Neuronal stem cell (in vitro differentiated cells): ENCODE data around the gene HDDC3.

ENCODE experiments used
- DNase-seq: peaks from one replicate; pipeline ENCODE4 v3.0.0-alpha.2; 2013; ENCODE audit warnings: low spot score
- H2AFZ ChIP-seq: one replicate; pipeline ENCODE4 v1.6.1; 2013; ENCODE audit warnings: mild to moderate bottlenecking, low read length, inconsistent platforms
- H2AK5ac ChIP-seq: 2 replicates; pipeline ENCODE4 v1.6.1; 2013; ENCODE audit warnings: low read depth, mild to moderate bottlenecking, inconsistent platforms, low read length, moderate library complexity, mixed read lengths
- H2BK120ac ChIP-seq: 2 replicates; pipeline ENCODE4 v1.6.1; 2013; ENCODE audit warnings: low read depth, mild to moderate bottlenecking, inconsistent platforms, low read length, moderate library complexity, mixed read lengths
- H2BK12ac ChIP-seq: one replicate; pipeline ENCODE4 v1.6.1; 2013; ENCODE audit warnings: low read length, inconsistent platforms
- H2BK15ac ChIP-seq: 2 replicates; pipeline ENCODE4 v1.6.1; 2013; ENCODE audit warnings: mild to moderate bottlenecking, low read length, inconsistent platforms, mixed read lengths
- H2BK5ac ChIP-seq: one replicate; pipeline ENCODE4 v1.6.1; 2013; ENCODE audit warnings: inconsistent platforms, mild to moderate bottlenecking, low read length, moderate library complexity
- H3K14ac ChIP-seq: one replicate; pipeline ENCODE4 v1.6.1; 2013; ENCODE audit warnings: low read length, inconsistent platforms
- H3K18ac ChIP-seq: 2 replicates; pipeline ENCODE4 v1.6.1; 2013; ENCODE audit warnings: low read length, inconsistent platforms
- H3K23ac ChIP-seq: 2 replicates; pipeline ENCODE4 v1.6.1; 2013; ENCODE audit warnings: low read depth, mild to moderate bottlenecking, mixed read lengths, low read length, inconsistent platforms; ENCODE audit not compliant: poor library complexity
- H3K27ac ChIP-seq: replicated peaks from 3 replicates; pipeline ENCODE4 v1.5.1; 2013; ENCODE audit warnings: low read length, inconsistent platforms
- H3K27me3 ChIP-seq, 3 experiments: 2 replicates each; pipeline ENCODE4 v1.6.1; 2013; ENCODE audit warnings: low read length in 3 of 3, mild to moderate bottlenecking in 2 of 3, inconsistent platforms in 1 of 3, low read depth in 1 of 3, mixed read lengths in 1 of 3, moderate library complexity in 1 of 3; ENCODE audit not compliant: control insufficient read depth in 3 of 3, insufficient read depth in 3 of 3
- H3K36me3 ChIP-seq, 2 donors: replicated peaks in 1 of 2; 2 replicates each; pipeline ENCODE4 v1.6.1; 2013; ENCODE audit warnings: low read length in 2 of 2; ENCODE audit not compliant: control insufficient read depth in 2 of 2, insufficient read depth in 2 of 2
- H3K4ac ChIP-seq: 2 replicates; pipeline ENCODE4 v1.6.1; 2013; ENCODE audit warnings: inconsistent platforms, mild to moderate bottlenecking, low read length, moderate library complexity
- H3K4me1 ChIP-seq, 2 donors: 1 replicate in 1 of 2; 2 replicates in 1 of 2; pipeline ENCODE4 v1.6.1; 2013; ENCODE audit warnings: low read length in 2 of 2, low read depth in 1 of 2; ENCODE audit not compliant: control insufficient read depth in 2 of 2, insufficient read depth in 1 of 2
- H3K4me2 ChIP-seq: one replicate; pipeline ENCODE4 v1.6.1; 2013; ENCODE audit warnings: mild to moderate bottlenecking, low read length, inconsistent platforms; ENCODE audit not compliant: insufficient read depth, poor library complexity, severe bottlenecking
- H3K4me3 ChIP-seq, 2 donors: 2 replicates each; pipeline ENCODE4 v1.5.1; 2013; ENCODE audit warnings: low read length in 2 of 2, mild to moderate bottlenecking in 2 of 2, inconsistent platforms in 1 of 2, moderate library complexity in 1 of 2
- H3K79me1 ChIP-seq: one replicate; pipeline ENCODE4 v1.6.1; 2013; ENCODE audit warnings: low read depth, mild to moderate bottlenecking, inconsistent platforms, low read length, moderate library complexity
- H3K9ac ChIP-seq: one replicate; pipeline ENCODE4 v1.6.1; 2013; ENCODE audit warnings: mild to moderate bottlenecking, low read depth, low read length, inconsistent platforms; ENCODE audit not compliant: poor library complexity
- H3K9me3 ChIP-seq, 2 donors: replicated peaks in 1 of 2; 2 replicates each; pipeline versions ENCODE3 to v1.6.1; 2013; ENCODE audit warnings: low read length in 2 of 2, mild to moderate bottlenecking in 2 of 2, inconsistent platforms in 1 of 2, low read depth in 1 of 2, mixed read lengths in 1 of 2, moderate library complexity in 1 of 2; ENCODE audit not compliant: control insufficient read depth in 2 of 2, insufficient read depth in 1 of 2
- H4K8ac ChIP-seq: one replicate; pipeline ENCODE4 v1.6.1; 2013; ENCODE audit warnings: low read depth, mild to moderate bottlenecking, inconsistent platforms, low read length, moderate library complexity
- H4K91ac ChIP-seq: one replicate; pipeline ENCODE4 v1.6.1; 2013; ENCODE audit warnings: low read length, low read depth, mild to moderate bottlenecking, inconsistent platforms; ENCODE audit not compliant: poor library complexity
- WGBS, 2 donors: extraction: QIAGEN DNeasy Blood & Tissue Kit; methylation state at CpG; one replicate each; pipeline ENCODE4 v1.1.7; 2013; ENCODE audit warnings: missing lambda C conversion rate in 2 of 2, mixed read lengths in 1 of 2; ENCODE audit not compliant: insufficient read length in 2 of 2, insufficient replicate concordance in 1 of 2; ENCODE audit errors: extremely low coverage in 2 of 2; 5-methylcytosine and 5-hydroxymethylcytosine counted together

The HDDC3 gene

DNA sequence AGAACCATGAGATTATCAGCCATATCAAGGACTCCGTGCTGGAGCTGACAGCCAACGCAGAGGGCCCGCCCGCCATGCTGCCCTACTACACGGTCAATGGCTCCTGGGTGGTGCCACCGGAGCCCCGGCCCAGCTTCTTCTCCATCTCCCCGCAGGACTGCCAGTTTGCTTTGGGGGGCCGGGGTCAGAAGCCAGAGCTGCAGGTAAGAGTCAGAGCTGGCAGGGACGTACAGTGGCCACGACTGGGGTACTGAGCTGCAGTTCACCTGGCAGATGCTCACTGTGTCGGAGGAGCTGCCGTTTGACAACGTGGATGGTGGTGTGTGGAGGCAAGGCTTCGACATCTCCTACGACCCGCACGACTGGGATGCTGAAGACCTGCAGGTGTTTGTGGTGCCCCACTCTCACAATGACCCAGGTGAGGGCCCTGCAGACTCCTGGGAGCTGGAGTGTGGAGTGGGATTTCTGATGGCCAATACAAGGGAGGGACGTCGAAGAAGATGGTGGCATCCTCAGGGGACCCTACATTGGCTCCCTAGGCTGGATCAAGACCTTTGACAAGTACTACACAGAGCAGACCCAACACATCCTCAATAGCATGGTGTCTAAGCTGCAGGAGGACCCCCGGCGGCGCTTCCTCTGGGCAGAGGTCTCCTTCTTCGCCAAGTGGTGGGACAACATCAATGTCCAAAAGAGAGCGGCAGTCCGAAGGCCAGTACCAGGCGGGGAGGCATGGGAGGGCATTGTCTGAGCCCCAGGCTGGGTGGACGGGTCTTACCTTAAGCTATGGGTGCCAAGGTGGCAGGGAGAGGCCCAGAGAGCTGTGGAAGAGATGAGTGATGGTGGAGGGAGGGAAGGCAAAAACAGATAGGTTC, 26.8 kb downstream of the HDDC3 start:
- Histone ChIP-seq H3K27me3 (peaks cover 0 to 4% (median 0%) of the 10 kb centered on the region in 3 experiments), H3K4me1 (peaks cover 6 to 9% of the 10 kb centered on the region in 2 donors), H3K36me3 (peaks cover 30 to 54% of the 10 kb centered on the region in 2 donors), H3K27ac (no peak overlapping the region), H3K18ac (no peak overlapping the region), H3K9me3 (peaks cover 0 to 2% of the 10 kb centered on the region in 2 donors), H3K4me2 (no peak overlapping the region), H3K4ac (no peak overlapping the region), H4K91ac (no peak overlapping the region), H3K4me3 (no peak overlapping the region), H2BK5ac (no peak overlapping the region), H3K9ac (no peak overlapping the region), H2AK5ac (no peak overlapping the region), H2BK15ac (peak overlapping the region; percentile 14), H2AFZ (no peak overlapping the region), H3K23ac (peak overlapping the region; percentile 32), H3K79me1 (no peaks in the 10 kb centered on the region), H4K8ac (no peak overlapping the region), H2BK120ac (no peak overlapping the region), H3K14ac (no peak overlapping the region), H2BK12ac (peak overlapping the region; percentile 30)
- DNase-seq, result no peak
- no CpG with 5 or more reads among the region's 28 CpGs for WGBS, 2 donors

DNA sequence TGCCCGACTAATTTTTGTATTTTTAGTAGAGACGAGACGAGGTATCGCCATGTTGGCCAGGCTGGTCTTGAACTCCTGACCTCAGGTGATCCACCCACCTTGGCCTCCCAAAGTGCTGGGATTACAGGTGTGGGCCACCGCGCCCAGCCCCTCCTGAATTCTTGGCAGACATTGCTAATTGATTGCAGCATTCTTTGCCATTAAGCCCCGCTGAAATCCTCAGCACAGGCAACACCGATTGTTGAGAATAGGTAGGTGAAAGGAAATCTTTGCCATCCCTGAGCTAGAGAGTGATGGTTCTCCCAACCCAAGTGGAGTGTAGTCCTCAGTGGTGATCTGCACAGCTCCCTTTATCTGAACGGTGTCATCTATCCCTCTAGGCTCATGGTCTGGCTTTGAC, 27.6 kb downstream of the HDDC3 start:
- H4K8ac ChIP-seq, result no peak overlapping the region
- no CpG with 5 or more reads among the region's 9 CpGs for WGBS, 2 donors

DNA sequence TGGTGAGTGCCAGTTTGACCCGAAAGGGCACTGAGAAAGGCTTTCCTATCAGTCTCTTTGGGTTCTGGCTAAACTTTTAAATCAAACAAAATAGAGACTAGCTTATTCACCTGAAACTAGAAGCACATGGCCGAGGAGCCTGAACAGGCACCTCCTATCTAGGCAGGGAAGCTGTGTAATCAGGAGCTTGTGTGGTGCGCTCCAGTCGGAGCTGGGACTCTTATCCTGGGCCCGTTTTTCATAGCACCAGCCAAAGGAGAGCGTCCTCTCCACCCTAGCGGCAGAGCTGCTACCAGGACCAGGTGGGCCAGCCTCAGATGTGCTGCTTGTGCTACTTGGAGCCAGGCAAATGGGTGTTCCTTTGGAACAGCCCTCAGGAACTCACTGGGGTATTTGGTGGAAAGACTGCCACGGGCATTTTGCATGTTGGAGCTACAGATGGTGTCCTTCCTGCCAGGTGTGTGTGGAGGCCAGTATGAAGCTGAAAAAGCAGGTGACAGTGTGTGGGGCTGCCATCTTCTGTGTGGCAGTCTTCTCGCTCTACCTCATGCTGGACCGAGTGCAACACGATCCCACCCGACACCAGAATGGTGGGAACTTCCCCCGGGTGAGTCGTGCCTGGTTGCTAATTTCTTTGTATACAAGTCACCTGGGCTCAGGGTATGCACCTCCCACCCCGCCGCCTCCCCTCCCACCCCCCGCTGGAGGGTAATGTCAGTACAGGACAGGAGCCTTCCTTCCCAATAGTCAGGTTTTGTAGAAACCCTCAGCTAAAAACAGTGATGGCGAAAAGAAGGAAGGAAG, 28.4 kb downstream of the HDDC3 start:
- H3K27me3 ChIP-seq, result peaks cover 0 to 5% (median 0%) of the 10 kb centered on the region in 3 experiments
- no peaks in the 10 kb centered on the region for H3K79me1 ChIP-seq
- no peak overlapping the region for H3K27ac ChIP-seq
- no peak overlapping the region for H2BK12ac ChIP-seq
- H3K14ac ChIP-seq, result no peak overlapping the region
- H4K8ac ChIP-seq, result no peak overlapping the region
- H2AFZ ChIP-seq, result peak overlapping the region; percentile 95
- no peak overlapping the region for H3K9ac ChIP-seq
- H3K18ac ChIP-seq, result no peak overlapping the region
- WGBS, 2 donors, result no CpG with 5 or more reads among the region's 18 CpGs
- H2BK120ac ChIP-seq, result no peak overlapping the region
- DNase-seq, result no peak
- H3K4ac ChIP-seq, result no peak overlapping the region
- no peak overlapping the region for H2AK5ac ChIP-seq
- no peak overlapping the region for H4K91ac ChIP-seq
- peaks cover 0 to 2% of the 10 kb centered on the region in 2 donors for H3K9me3 ChIP-seq
- peaks cover 26 to 40% of the 10 kb centered on the region in 2 donors for H3K36me3 ChIP-seq
- H3K4me2 ChIP-seq, result peak overlapping the region; percentile 86
- no peak overlapping the region for H2BK5ac ChIP-seq
- H3K23ac ChIP-seq, result no peak overlapping the region
- H3K4me1 ChIP-seq, result peaks cover 6 to 9% of the 10 kb centered on the region in 2 donors
- no peak overlapping the region for H2BK15ac ChIP-seq
- peak overlapping the region; percentile 58 to 93 for H3K4me3 ChIP-seq

More for the DNA sequence above, 27.6 kb downstream of the HDDC3 start:
- Histone ChIP-seq H3K23ac (no peak overlapping the region), H3K27me3 (peaks cover 0 to 4% (median 0%) of the 10 kb centered on the region in 3 experiments), H3K18ac (no peak overlapping the region), H2AK5ac (no peak overlapping the region), H3K4me3 (no peak overlapping the region), H2AFZ (no peak overlapping the region), H2BK5ac (no peak overlapping the region), H3K4ac (no peak overlapping the region), H2BK15ac (no peak overlapping the region), H2BK120ac (no peak overlapping the region), H2BK12ac (no peak overlapping the region), H3K36me3 (peaks cover 26 to 46% of the 10 kb centered on the region in 2 donors), H3K9me3 (peaks cover 0 to 2% of the 10 kb centered on the region in 2 donors), H3K14ac (no peak overlapping the region), H3K4me2 (no peak overlapping the region), H3K4me1 (peaks cover 6 to 9% of the 10 kb centered on the region in 2 donors), H3K9ac (no peak overlapping the region), H4K91ac (no peak overlapping the region), H3K27ac (no peak overlapping the region), H3K79me1 (no peaks in the 10 kb centered on the region)
- no peak for DNase-seq
